Subcutaneous adipose tissue (tissue), 4 donors: Measurements from ENCODE around the gene RASGRP4. TPM values are rescaled to one million over a fixed set of nuclear protein-coding genes. Genes with fewer than 3 reads are reported as not detected.

ENCODE experiments used
- CTCF ChIP-seq: fragments of 450-650 bp; IDR thresholded peaks from one replicate; pipeline ENCODE4 v1.5.1; 2016; ENCODE audit warnings: low read depth, mild to moderate bottlenecking, control low read depth, antibody characterized with exemption, moderate library complexity
- total RNA-seq, 4 donors: library from RNA; depleted of rRNA; stranded (reverse); fragments of >200 nt; gene quantifications; one replicate each; pipeline ENCODE4 v1.1.0, GENCODE V29; 2016

The RASGRP4 gene
- total RNA-seq, 4 donors from 2014 or later, result 5.5 to 13.1 (median 9.1) TPM

- no peak for TF ChIP-seq CTCF
Observed at GRCh38 chr19:38434549-38435051, 8.6 kb upstream of the RASGRP4 start.

GRCh38 chr19:38433268-38433733 is 7.3 kb upstream of the RASGRP4 start, which contains the start of gene RYR1:
Gene RYR1 (plus strand): TSS chr19:38433691. CDS start chr19:38433830, 139 bp downstream.
- no peak for TF ChIP-seq CTCF

- TF ChIP-seq CTCF, result no peak
Observed at GRCh38 chr19:38430931-38431330, 4.9 kb upstream of the RASGRP4 start.

DNA sequence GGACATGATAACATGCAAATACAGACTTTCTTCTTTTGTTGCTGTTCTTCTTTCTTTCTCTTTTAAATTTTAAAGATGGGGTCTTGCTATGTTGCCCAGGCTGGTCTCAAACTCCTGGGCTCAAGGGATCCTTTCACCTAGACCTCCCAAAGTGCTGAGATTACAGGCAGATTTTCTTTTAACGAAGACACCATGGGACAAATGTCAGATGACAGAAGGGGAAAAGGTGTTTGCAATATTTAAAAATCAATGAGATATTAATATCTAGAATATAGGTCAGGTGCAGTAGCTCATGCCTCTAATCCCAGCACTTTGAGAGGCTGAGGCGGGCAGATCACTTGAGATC is 3.8 kb upstream of the RASGRP4 start:
- TF ChIP-seq CTCF, result no peak

DNA sequence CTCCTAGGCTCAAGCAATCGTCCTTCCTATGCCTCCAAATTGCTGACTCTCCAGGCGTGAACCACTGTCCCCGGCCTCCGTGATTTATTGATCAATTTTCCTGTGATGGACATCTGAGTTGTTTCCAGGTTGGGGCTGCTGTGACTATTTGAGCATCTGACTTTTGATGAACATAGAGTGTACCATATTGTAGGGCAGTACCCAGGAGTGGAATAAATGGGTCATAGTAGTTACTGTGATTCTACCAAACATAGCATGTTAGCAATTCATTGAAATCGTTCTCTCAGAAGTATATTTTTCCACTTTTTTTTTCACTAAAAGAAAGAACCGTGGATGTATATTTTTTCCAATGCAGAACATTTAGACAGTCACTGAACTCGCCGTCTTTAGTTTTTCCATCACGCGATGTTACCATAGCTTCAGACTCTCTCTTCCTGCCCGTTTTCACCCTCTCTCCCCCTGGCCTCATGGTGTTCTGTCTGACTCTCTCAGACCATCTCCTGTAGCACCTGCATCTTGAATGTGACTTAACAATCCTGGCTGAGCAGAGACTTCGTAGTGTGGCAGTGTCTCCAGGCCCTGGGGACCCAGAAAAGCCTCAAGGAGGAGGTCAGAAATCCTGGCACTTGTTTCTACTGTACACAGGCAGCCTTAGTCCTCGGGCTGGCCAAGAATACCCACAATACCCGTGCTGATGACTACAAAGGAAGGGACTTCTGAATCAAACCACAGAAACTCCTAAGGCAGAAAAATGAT is 3.2 kb upstream of the RASGRP4 start:
- TF ChIP-seq CTCF, result no peak

DNA sequence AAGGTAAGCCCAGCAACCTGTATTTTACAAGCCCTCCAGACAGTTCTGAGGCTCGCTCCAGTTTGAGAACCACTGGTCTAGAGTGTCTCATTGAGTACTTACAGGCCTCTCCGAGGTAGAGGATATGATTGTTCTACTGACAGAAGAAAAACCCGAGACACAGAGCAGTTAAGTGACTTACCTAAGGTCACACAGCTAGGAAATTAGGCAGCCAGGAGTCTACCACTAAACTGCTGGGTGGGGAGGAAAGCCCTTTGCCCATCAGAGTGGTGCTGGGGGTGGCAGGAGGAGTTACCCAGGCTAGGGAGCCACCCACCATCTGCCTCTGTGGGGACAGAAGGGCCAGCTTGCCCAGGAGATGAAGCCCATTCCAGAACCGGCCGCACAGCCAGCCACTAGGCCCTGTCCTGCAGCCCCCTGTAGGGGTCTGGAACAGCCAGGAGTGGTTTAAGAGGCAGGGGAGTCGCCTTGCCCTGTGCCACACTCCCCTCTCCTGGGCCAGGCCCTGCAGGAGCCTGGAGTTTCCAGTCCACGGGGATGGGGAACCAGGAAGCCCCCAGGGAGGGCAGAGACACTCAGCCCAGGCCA is 703 bp downstream of the RASGRP4 start:
- no peak for TF ChIP-seq CTCF

DNA sequence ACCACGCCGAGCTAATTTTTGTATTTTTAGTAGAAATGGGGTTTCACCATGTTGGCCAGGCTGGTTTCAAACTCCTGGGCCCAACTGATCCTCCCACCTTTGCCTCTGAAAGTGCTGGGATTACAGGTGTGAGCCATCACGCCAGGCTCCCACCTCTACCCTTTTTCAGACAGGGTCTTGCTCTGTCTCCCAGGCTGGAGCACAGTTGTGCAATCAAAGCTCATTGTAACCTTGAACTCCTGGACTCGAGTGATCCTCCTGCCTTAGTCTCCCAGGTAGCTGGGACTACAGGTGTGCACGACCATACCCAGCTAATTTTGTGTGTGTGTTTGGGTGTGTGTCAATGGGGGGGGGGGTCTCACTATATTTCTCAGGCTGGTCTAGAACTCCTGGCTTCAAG is 1.7 kb downstream of the RASGRP4 start:
- TF ChIP-seq CTCF, result no peak
